Prostate gland (tissue), 2 donors: ENCODE measurements around the gene GBGT1.

Experiments used
- CTCF ChIP-seq, 4 experiments: fragments of 200-600 bp in 2 of 4; fragments of 450-650 bp in 2 of 4; sonication (generic) in 2 of 4; IDR thresholded peaks; 1 replicate in 3 of 4; 2 replicates in 1 of 4; pipeline ENCODE4 v1.5.1; 2016 to 2019; ENCODE audit warnings: antibody characterized with exemption in 4 of 4, mild to moderate bottlenecking in 2 of 4, moderate library complexity in 2 of 4
- POLR2A ChIP-seq: fragments of 450-650 bp; IDR thresholded peaks from one replicate; pipeline ENCODE4 v1.6.1; 2016; ENCODE audit warnings: antibody characterized with exemption, mild to moderate bottlenecking

DNA sequence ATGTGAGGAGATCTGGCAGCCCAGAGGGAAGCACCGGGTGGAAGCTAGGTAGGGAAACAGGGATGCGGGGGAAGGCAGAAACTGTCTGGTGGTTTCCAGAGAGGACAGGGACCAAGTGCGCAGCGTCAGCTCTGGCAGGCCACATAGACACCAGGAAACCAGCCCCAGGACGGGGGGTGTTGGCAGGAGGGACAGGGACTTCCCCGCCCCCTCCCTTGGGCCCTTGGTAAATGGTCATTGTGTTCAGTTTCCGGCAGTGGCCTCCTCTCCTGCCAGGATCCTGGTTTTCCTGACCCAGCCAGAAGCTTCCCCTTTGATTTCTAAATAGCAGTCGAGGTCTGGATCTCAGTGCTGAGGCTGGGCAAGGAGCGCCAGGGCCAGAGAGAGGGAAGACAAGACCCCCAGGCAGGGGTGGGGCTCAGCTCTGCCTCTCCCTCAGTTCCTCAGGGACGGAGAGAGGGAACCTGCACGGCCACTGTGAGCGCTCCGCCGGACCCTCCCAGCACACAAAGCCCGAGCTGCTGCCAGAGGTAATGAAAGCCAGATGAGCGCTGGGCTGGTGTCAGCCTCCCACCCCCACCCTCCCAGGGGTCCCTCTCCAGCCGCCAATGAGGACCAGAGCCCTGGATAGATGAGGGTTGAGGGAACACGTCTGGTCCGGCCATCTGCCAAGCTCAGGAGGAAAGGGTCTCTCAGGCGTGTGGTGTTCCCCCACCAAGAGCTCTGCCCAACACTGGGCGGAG lies 44.4 kb downstream of the GBGT1 start:
- TF ChIP-seq CTCF (IDR thresholded peaks at IDR 0.05) (no peak), POLR2A (peak; percentile 25)
